Mesendoderm (in vitro differentiated cells): ENCODE results near the gene FBXL14.

ENCODE experiments used
- DNase-seq: peaks from one replicate; pipeline ENCODE4 v3.0.0; 2013
- H2AK5ac ChIP-seq: 2 replicates; pipeline ENCODE4 v1.6.1; 2013; ENCODE audit warnings: low read length, inconsistent platforms
- H2BK120ac ChIP-seq: 2 replicates; pipeline ENCODE4 v1.6.1; 2013; ENCODE audit warnings: low read depth, mild to moderate bottlenecking, low read length, moderate library complexity, mixed read lengths
- H2BK15ac ChIP-seq: replicated peaks from 2 replicates; pipeline ENCODE4 v1.6.1; 2013; ENCODE audit warnings: low read depth, mild to moderate bottlenecking, moderate library complexity
- H2BK5ac ChIP-seq: 2 replicates; pipeline ENCODE4 v1.6.1; 2013; ENCODE audit warnings: low read length, inconsistent platforms
- H3K18ac ChIP-seq: 2 replicates; pipeline ENCODE4 v1.6.1; 2013; ENCODE audit warnings: mild to moderate bottlenecking, low read length, mixed read lengths
- H3K23ac ChIP-seq: one replicate; pipeline ENCODE4 v1.6.1; 2013; ENCODE audit warnings: low read length
- H3K27ac ChIP-seq: 2 replicates; pipeline ENCODE4 v1.5.1; 2013; ENCODE audit warnings: low read depth, mild to moderate bottlenecking, inconsistent platforms, low read length, moderate library complexity
- H3K27me3 ChIP-seq: 2 replicates; pipeline ENCODE4 v1.6.1; 2013; ENCODE audit warnings: low read length, control low read depth, mild to moderate bottlenecking, inconsistent platforms; ENCODE audit not compliant: insufficient read depth, poor library complexity
- H3K36me3 ChIP-seq: 2 replicates; pipeline ENCODE4 v1.6.1; 2013; ENCODE audit warnings: low read length, inconsistent platforms; ENCODE audit not compliant: control insufficient read depth, insufficient read depth
- H3K4ac ChIP-seq: one replicate; pipeline ENCODE4 v1.6.1; 2013; ENCODE audit warnings: low read depth, mild to moderate bottlenecking, low read length, moderate library complexity
- H3K4me1 ChIP-seq: 2 replicates; pipeline ENCODE4 v1.6.1; 2013; ENCODE audit warnings: low read depth, low read length, inconsistent platforms; ENCODE audit not compliant: control insufficient read depth
- H3K4me2 ChIP-seq: 2 replicates; pipeline ENCODE4 v1.6.1; 2013; ENCODE audit warnings: low read length
- H3K4me3 ChIP-seq: 2 replicates; pipeline ENCODE4 v1.5.1; 2013; ENCODE audit warnings: mild to moderate bottlenecking, low read length
- H3K56ac ChIP-seq: one replicate; pipeline ENCODE4 v1.6.1; 2013; ENCODE audit warnings: low read length
- H3K79me1 ChIP-seq: 2 replicates; pipeline ENCODE4 v1.6.1; 2013; ENCODE audit warnings: low read length, inconsistent platforms
- H3K79me2 ChIP-seq: 2 replicates; pipeline ENCODE4 v1.6.1; 2013; ENCODE audit warnings: mild to moderate bottlenecking, low read length; ENCODE audit not compliant: control insufficient read depth, insufficient read depth
- H3K9ac ChIP-seq: 2 replicates; pipeline ENCODE4 v1.6.1; 2013; ENCODE audit warnings: low read length, inconsistent platforms
- H4K5ac ChIP-seq: one replicate; pipeline ENCODE4 v1.6.1; 2013; ENCODE audit warnings: low read length
- H4K8ac ChIP-seq: one replicate; pipeline ENCODE4 v1.6.1; 2013; ENCODE audit warnings: low read depth, mild to moderate bottlenecking, control low read depth, low read length, moderate library complexity
- WGBS: extraction: QIAGEN DNeasy Blood & Tissue Kit; methylation state at CpG from one replicate; pipeline ENCODE4 v1.1.7; 2013; ENCODE audit warnings: low lambda C conversion rate, missing lambda C conversion rate; ENCODE audit not compliant: insufficient coverage; ENCODE audit errors: extremely low coverage; 5-methylcytosine and 5-hydroxymethylcytosine counted together

FBXL14 gene

DNA sequence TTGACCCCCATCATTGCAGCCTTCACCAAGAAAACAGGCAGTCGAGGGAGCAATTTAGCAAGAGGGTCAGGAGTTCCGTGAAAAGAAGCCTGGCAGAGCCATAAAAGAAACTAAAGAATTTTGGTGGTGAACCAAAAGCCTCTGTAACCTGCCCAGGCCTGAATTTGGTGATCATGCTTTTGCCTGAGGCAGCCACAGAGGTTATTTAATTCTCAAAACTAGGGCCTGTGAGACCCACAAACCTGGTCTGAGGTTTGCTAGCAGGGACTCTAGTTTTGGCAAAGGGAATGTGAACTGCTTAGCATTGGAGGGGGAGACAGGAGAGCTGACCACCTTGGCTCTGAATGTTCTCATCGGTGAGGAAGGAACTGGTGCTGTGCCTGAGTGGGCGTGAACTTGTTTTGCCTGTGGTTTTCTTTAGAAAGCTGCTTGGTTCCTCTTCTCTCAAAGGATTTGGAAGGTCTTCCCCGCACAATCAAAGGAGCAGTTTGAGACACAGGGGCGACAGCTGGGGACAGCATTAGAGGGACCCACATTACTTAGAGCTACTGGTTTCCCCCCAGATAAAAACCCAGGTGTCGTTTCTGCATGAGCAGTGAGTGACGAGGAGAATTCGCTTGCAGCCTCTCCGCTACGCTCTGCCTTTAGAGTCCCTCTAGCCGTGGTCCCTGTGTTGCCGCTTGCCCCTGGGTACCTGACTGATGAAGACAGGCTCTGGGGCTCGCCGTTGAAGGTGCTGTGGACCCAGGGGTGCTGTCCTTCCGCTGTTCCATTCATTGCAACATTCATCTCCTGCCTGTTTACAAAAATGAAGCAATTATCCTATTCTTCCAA lies 22.1 kb upstream of the FBXL14 start:
- Histone ChIP-seq H2BK15ac (no peak overlapping the region), H3K79me2 (no peaks in the 10 kb centered on the region), H3K27ac (no peak overlapping the region), H3K56ac (no peak overlapping the region), H4K5ac (no peak overlapping the region), H3K79me1 (no peaks in the 10 kb centered on the region), H3K4me2 (no peak overlapping the region), H3K9ac (no peak overlapping the region), H3K4me1 (peaks cover 3% of the 10 kb centered on the region), H2BK120ac (no peak overlapping the region), H2AK5ac (no peak overlapping the region), H2BK5ac (no peak overlapping the region), H4K8ac (no peak overlapping the region), H3K4ac (no peak overlapping the region), H3K23ac (no peak overlapping the region), H3K36me3 (no peaks in the 10 kb centered on the region), H3K4me3 (no peak overlapping the region), H3K27me3 (no peaks in the 10 kb centered on the region), H3K18ac (no peak overlapping the region)
- no CpG with 5 or more reads among the region's 16 CpGs for WGBS
- no peak for DNase-seq

DNA sequence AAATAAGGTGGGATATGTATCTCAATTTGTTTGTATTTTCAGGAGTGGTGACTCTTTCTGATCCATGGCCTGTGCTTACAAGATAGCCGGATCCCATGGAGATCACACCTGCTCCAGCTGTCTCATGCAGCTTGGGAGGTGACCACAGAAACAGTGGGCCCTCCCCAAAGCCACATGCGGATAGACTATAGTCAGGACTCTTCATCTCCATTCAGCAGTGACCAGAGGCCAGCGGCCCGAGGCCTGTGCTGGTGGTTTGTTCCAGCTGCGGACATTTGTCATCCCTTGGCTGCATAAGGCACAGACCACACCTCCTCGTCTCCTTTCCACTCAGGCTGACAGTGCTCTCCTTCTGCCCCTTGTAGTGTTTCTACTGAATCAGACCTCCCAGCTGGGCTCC lies 20.0 kb upstream of the FBXL14 start:
- H2BK5ac ChIP-seq: no peak overlapping the region
- no peak overlapping the region for H3K4ac ChIP-seq
- WGBS: no CpG with 5 or more reads among the region's 6 CpGs
- H4K5ac ChIP-seq: no peak overlapping the region
- no peak overlapping the region for H2BK120ac ChIP-seq
- H3K18ac ChIP-seq: no peak overlapping the region
- DNase-seq: no peak
- H3K23ac ChIP-seq: no peak overlapping the region
- H3K79me1 ChIP-seq: no peaks in the 10 kb centered on the region
- H3K36me3 ChIP-seq: no peaks in the 10 kb centered on the region
- no peak overlapping the region for H3K56ac ChIP-seq
- H3K4me1 ChIP-seq: peaks cover 3% of the 10 kb centered on the region
- H4K8ac ChIP-seq: no peak overlapping the region
- no peak overlapping the region for H2BK15ac ChIP-seq
- H3K79me2 ChIP-seq: no peaks in the 10 kb centered on the region
- H3K27ac ChIP-seq: no peak overlapping the region
- H3K4me2 ChIP-seq: no peak overlapping the region
- no peaks in the 10 kb centered on the region for H3K27me3 ChIP-seq
- no peak overlapping the region for H2AK5ac ChIP-seq
- no peak overlapping the region for H3K9ac ChIP-seq
- no peak overlapping the region for H3K4me3 ChIP-seq

DNA sequence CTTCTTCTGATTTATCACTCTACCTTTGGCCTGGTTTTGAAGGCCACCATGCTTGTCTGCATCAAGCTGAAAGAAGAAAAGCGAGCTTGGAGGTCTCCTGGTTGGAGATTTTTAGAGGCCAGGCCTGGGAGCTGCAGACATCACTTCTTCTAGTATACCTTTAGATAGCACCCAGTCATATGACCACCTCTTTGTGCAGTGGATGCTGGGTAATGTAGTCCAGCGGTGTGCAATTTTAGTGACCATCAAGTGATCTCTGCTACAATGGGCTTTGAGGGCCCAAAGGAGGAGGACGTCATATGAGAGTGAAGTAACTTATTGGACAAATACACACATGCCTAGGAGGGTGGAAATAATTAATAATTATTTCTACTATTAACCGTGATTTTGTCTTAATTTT lies 19.5 kb upstream of the FBXL14 start:
- H3K4me1 ChIP-seq: peaks cover 3% of the 10 kb centered on the region
- WGBS: no CpG with 5 or more reads among the region's 4 CpGs
- peak; percentile 29 for DNase-seq

DNA sequence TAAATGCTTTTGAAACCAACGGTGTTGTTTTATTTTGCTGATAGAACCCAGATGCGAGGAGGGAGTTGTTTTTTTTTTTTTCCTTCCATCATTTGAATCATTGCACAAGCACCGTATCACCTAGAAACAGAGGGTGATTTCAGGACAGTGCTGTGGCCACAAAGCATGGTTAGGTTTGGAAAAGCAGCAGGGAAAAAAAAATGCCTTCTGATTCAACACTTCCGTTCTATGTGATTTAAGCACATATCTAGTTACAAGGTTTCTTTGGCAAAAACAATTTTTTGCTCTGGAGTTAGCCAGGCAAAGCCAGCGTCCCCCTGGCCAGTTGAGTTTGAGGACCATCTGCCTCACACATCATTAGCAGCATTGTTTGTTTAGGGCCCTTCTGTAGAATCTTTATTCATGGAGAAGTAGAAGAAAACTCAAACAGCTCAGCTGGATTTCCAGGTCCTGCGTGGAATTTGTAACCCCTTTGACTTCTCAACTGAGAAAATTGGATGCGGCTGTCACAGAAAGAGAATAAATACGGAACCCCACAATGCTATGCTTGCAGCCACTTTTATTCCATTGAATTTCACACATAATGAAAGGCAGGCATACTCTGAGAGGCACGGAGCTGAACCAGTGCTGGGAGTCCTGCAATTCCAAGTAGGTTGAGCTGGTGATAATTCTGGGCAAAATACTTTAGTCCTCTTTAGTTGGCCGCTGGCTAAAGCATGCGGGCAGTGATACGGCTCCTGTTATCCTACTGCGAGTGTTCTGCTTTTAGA lies 17.6 kb upstream of the FBXL14 start:
- H4K8ac ChIP-seq: no peak overlapping the region
- H3K27me3 ChIP-seq: no peaks in the 10 kb centered on the region
- H2AK5ac ChIP-seq: no peak overlapping the region
- no peak overlapping the region for H3K9ac ChIP-seq
- peaks cover 3% of the 10 kb centered on the region for H3K4me1 ChIP-seq
- H3K56ac ChIP-seq: no peak overlapping the region
- no peak overlapping the region for H3K27ac ChIP-seq
- H2BK120ac ChIP-seq: no peak overlapping the region
- WGBS: no CpG with 5 or more reads among the region's 13 CpGs
- no peak overlapping the region for H3K4me2 ChIP-seq
- no peak overlapping the region for H3K18ac ChIP-seq
- H3K4ac ChIP-seq: no peak overlapping the region
- no peak for DNase-seq
- no peak overlapping the region for H4K5ac ChIP-seq
- no peaks in the 10 kb centered on the region for H3K36me3 ChIP-seq
- H2BK5ac ChIP-seq: no peak overlapping the region
- no peaks in the 10 kb centered on the region for H3K79me1 ChIP-seq
- H3K79me2 ChIP-seq: no peaks in the 10 kb centered on the region
- no peak overlapping the region for H3K4me3 ChIP-seq
- peak overlapping the region; percentile 45 for H3K23ac ChIP-seq
- H2BK15ac ChIP-seq: no peak overlapping the region

More for the DNA sequence above, 19.5 kb upstream of the FBXL14 start:
- no peaks in the 10 kb centered on the region for H3K36me3 ChIP-seq
- H4K5ac ChIP-seq: no peak overlapping the region
- no peak overlapping the region for H3K4me2 ChIP-seq
- H3K79me2 ChIP-seq: no peaks in the 10 kb centered on the region
- no peak overlapping the region for H3K4ac ChIP-seq
- no peak overlapping the region for H2AK5ac ChIP-seq
- no peak overlapping the region for H3K18ac ChIP-seq
- no peak overlapping the region for H3K9ac ChIP-seq
- no peak overlapping the region for H3K56ac ChIP-seq
- H3K23ac ChIP-seq: no peak overlapping the region
- H3K79me1 ChIP-seq: no peaks in the 10 kb centered on the region
- no peak overlapping the region for H2BK120ac ChIP-seq
- H3K4me3 ChIP-seq: no peak overlapping the region
- no peaks in the 10 kb centered on the region for H3K27me3 ChIP-seq
- H4K8ac ChIP-seq: no peak overlapping the region
- H2BK5ac ChIP-seq: no peak overlapping the region
- no peak overlapping the region for H2BK15ac ChIP-seq
- H3K27ac ChIP-seq: no peak overlapping the region

DNA sequence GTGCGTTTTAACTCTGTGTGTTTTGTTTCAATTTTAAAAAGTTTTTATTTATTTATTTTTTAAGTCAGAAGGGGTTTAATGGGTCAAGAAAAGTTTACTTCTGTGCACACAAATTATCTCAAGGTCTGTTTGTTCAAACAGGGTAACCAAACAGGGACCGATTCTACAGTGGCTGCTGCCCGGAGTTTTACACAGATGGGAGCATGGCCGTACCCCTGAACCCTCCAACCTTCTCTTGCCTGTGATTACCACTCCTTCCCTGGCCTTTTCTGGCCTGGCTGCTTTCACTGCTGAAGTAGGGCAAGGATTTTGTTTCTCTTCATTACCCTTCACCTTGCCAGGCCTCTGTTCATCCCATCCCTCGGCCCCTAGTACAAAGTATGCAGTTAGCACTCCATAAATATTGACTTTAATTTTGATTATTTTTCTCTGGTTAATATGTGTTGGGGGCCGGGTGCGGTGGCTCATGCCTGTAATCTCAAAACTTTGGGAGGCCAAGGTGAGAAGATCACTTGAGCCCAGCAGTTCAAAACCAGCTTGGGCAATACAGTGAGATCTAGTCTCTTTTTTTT lies 15.8 kb upstream of the FBXL14 start:
- Histone ChIP-seq H2BK15ac (no peak overlapping the region), H3K4me3 (no peak overlapping the region), H4K8ac (no peak overlapping the region), H3K56ac (no peak overlapping the region), H3K36me3 (no peaks in the 10 kb centered on the region), H3K23ac (no peak overlapping the region), H3K27ac (no peak overlapping the region), H3K27me3 (no peaks in the 10 kb centered on the region), H3K4ac (no peak overlapping the region), H3K79me2 (no peaks in the 10 kb centered on the region), H3K4me1 (peaks cover 3% of the 10 kb centered on the region), H3K4me2 (no peak overlapping the region), H3K18ac (no peak overlapping the region), H2BK120ac (no peak overlapping the region), H4K5ac (no peak overlapping the region), H3K9ac (no peak overlapping the region), H3K79me1 (no peaks in the 10 kb centered on the region), H2BK5ac (no peak overlapping the region), H2AK5ac (no peak overlapping the region)
- no CpG with 5 or more reads among the region's 7 CpGs for WGBS
- DNase-seq: no peak
